DMS114 treated with DMSO at 0.1 percent for 48 hours (cell line): Measurements from ENCODE around the gene CRACDL.

Experiments
- DNase-seq: peaks from one replicate; lab custom pipeline; 2025; ENCODE audit not compliant: unreplicated experiment; lab: John Stamatoyannopoulos, UW

CRACDL gene

GRCh38 chr2:98826856-98827255 is 109.2 kb downstream of the CRACDL start:
- DNase-seq, result no peak

DNA sequence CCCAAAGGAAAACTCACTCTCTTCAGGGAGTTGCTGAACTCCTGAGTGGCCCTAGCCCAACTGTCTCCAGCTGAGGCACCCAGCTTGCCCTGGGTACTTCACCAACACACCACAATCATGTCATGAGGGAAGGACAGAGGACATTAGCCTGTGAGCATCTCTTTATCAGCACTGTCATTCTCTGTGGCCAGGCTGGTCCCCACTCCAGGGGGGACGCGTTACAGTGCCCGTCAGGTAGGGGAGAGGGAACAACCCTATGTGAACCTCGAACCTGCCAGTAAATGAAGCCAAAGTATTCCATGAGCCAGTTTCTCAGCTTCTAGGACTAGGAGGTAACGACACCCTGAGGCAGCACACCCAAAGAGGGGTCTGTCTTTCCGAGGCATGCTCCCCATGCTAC is 110.2 kb downstream of the CRACDL start:
- DNase-seq, result no peak

- DNase-seq, result no peak
Measured at GRCh38 chr2:98825404-98825803, 110.6 kb downstream of the CRACDL start.

DNA sequence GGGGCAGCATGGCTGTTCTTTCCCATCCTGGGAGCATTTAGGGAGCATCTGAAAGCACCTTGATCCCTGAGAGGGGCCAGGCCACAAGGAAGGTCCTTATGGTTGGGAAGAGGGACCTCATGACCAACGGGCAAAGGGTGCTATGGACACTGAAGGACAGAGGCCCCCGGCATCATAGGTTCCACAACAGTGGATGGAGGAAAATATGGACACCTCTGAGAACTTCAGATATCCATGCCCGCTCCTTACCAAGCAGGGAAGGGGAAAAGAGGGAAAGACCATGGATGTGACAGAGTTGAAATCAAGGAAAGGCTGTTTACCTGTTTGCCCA is 111.0 kb downstream of the CRACDL start:
- no peak for DNase-seq

DNA sequence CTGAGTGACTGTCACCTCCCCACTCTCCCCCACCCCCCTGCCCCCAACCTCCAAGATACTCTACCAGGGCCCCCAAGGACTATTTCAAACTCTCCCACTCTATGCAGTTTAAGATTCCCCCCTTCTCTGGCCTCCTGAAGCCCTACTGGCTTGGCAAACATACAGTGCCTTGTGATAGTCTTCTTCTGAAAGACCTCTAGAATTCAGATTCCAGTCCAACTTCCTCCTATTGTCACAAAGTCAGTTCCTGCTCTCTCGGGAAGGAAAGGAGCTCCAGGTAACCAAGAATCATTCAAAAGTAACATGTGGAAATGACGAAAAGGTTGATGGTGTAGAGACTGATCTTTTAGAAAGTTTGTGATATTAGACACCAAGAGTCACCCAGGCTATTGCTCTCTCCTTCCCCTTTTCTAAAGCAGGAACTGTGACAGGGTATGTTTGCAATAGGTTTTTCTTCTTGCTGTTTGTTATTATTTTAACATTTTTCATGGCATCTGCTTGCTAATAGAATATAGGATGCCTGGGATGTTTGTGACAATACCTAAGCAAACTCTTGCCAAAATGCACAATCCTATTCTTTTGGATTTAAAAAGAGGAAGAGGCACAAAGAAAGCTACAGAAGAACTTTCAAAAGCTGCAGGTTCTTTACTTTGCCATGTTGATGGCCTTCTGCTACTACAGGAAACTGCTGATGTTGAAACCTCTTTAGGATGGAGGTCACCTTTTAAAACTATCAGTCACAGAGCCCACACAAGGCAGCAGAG is 111.6 kb downstream of the CRACDL start:
- no peak for DNase-seq

GRCh38 chr2:98823196-98824170 is 112.5 kb downstream of the CRACDL start:
- no peak for DNase-seq

- DNase-seq, result no peak
Measured at GRCh38 chr2:98822301-98823164, 113.5 kb downstream of the CRACDL start.

GRCh38 chr2:98821629-98822135 is 114.3 kb downstream of the CRACDL start:
- DNase-seq, result no peak

GRCh38 chr2:98819231-98819766 is 116.7 kb downstream of the CRACDL start:
- no peak for DNase-seq

- DNase-seq, result no peak
Measured at GRCh38 chr2:98818164-98818563, 117.9 kb downstream of the CRACDL start.

DNA sequence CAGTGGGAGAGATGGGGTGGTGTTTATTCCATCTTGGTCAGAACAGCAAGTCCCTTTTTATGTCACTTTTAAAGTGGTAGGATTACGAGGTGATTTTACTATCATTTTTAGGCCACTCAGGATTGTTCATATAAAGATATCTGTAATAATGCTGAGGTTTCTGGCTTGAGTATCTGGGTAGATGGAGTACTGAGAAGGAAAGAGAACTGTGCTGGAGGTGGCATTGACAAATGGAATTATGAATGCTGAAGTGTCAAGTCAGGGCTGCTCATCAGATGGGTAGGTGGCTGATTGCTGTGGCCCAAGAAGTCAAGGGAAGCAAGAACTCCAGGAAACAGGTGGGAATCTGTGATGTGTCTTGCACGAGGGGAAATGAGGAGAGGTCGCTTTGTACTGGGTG is 119.7 kb downstream of the CRACDL start:
- no peak for DNase-seq

GRCh38 chr2:98815795-98816194 is 120.2 kb downstream of the CRACDL start:
- DNase-seq, result no peak

DNA sequence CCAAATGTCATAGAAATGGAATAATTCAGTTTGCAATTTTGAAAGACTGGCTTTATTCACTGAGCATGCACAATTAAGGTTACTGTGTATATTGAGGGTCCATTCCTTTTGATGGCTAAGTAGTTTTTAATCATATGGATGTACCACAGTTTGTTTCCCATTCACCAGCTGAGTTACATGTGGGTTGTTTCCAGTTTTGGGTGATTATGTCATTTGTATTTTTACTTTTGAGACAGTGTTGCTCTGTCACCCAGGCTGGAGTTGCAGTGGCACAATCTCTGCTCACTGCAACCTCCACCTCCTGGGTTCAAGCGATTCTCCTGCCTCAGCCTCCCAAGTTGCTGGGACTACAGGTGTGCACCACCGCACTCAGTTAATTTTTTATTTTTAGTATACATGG is 124.3 kb downstream of the CRACDL start:
- no peak for DNase-seq

DNA sequence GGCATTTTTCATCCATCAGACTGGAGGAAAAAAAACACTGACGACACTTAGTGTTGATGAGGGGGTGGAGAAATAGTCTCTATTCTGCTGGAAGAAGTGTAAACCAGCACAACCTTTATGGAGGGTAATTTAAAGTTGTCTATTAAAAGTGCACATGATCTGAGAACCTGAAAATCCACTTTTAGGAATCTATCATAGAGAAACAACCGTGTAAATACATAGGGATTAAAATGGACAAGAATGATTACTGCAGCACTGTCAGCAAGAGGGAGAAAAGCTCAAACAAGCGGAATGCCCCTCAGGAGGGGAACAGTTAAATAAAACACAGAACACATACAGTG is 125.5 kb downstream of the CRACDL start:
- DNase-seq, result no peak

DNA sequence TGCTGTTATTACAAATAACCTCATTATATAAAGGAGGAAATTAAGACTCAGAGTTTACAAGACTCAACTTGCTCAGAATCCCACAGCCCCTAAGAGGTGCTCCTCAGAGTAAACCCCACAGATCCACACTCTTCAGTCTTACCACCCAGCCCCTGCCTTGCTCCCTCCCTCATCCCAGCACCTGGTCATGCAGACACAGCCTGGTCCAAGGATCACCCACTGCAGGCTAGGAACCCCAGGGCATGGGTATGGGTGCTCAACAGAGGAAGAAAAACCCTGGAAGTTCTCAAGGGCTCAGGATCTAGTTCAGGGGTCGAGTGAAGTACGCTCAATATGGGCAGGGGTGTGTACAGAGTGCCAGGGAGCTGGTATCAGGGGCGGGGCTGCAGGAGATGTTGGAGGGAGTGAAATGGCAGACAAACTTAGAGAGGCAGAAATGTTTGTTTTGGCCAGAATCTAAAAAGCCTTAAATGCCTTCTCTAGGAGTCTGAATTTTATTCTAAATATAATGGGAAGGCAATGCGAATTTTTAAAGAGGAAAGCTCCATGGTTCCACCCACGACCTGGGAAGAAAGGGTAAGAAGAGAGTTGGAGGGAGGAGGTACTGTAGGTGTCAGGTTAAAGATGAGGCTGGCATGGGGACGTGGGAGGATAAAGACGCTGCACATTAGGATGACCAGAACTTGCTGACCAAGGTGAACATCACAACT is 126.0 kb downstream of the CRACDL start:
- DNase-seq, result no peak

- no peak for DNase-seq
Measured at GRCh38 chr2:98809116-98809515, 126.9 kb downstream of the CRACDL start.

- no peak for DNase-seq
Measured at GRCh38 chr2:98808546-98808945, 127.5 kb downstream of the CRACDL start.

DNA sequence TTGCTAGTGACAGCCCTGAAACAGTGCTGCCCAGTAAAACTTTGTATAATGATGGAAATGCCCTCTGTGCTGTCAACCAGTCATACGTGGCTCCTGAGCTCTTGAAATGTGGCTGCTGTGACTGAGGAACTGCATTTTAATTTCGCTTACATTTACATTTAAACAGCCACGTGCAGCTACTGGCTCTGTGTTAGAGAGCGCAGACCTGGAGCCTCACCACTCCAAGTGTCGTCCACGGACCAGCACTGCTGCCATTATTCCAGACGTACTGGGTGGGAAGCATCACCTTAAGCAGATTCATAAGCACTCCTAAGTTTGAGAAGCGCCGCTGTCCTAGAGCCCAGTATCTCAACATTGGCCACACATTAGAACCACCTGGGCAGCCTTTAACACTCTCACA is 128.1 kb downstream of the CRACDL start:
- DNase-seq, result no peak

DNA sequence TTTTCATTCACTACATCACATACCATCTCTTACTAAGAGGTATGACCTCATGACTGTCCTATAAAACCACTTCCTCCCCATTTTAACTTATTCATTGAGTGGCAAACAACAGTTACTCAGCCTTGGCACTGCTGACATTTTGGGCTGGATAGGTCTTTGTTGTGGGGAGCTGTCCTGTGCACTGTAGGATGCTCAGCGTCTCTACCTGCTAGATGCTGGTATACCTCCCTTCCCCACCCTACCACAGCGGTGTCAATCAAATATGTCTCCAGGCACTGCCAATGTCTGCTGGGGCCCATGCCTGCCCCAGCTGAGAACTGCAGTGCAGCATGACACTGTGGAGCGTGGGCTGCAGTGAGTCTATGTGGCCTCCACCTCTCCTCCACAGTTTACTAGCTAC is 128.8 kb downstream of the CRACDL start:
- no peak for DNase-seq

- DNase-seq, result no peak
Measured at GRCh38 chr2:98806236-98806697, 129.8 kb downstream of the CRACDL start.
